Chondrocyte (in vitro differentiated cells): ENCODE results near the gene ZFP90. TPM values are rescaled to one million over a fixed set of nuclear protein-coding genes. Genes with fewer than 3 reads are reported as not detected.
"Not testable (repeated sequence)": the region's sequence is repeated elsewhere in the genome, so short reads cannot be mapped to it uniquely, and the experiment has no call there.

Source experiments
- DNase-seq: peaks from one replicate; pipeline ENCODE4 v3.0.0; 2021; ENCODE audit warnings: mixed read lengths, low spot score
- H3K27ac Mint-ChIP-seq: one replicate; pipeline ENCODE4 v1.8.0; 2021; ENCODE audit warnings: mild to moderate bottlenecking, moderate library complexity, mixed read lengths; ENCODE audit not compliant: unreplicated experiment
- H3K27me3 Mint-ChIP-seq: 2 replicates; pipeline ENCODE4 v1.8.0; 2021; ENCODE audit warnings: low read depth, mixed read lengths
- H3K36me3 Mint-ChIP-seq: 2 replicates; pipeline ENCODE4 v1.8.0; 2021; ENCODE audit warnings: low read depth, mixed read lengths
- H3K4me1 Mint-ChIP-seq: 2 replicates; pipeline ENCODE4 v1.8.0; 2021; ENCODE audit warnings: low read depth, mild to moderate bottlenecking, mixed read lengths
- H3K4me3 Mint-ChIP-seq: one replicate; pipeline ENCODE4 v1.8.0; 2021; ENCODE audit warnings: mild to moderate bottlenecking, moderate library complexity, mixed read lengths; ENCODE audit not compliant: unreplicated experiment
- H3K9me3 Mint-ChIP-seq: 2 replicates; pipeline ENCODE4 v1.8.0; 2021; ENCODE audit warnings: low read depth, mixed read lengths
- CTCF ChIP-seq: fragments of 200-600 bp; sonication (generic); IDR thresholded peaks from 2 replicates; pipeline ENCODE4 v1.5.0; 2021; ENCODE audit warnings: antibody characterized with exemption, mild to moderate bottlenecking, moderate library complexity
- total RNA-seq: library from RNA; stranded (reverse); gene quantifications from 3 replicates; pipeline ENCODE4 v1.2.1, GENCODE V29; 2021

ZFP90 gene
- total RNA-seq, 1 donor from 2014 or later, result 29.7 TPM

GRCh38 chr16:68492543-68493411 is 46.3 kb upstream of the ZFP90 start:
- Mint-ChIP-seq H3K4me1 (no peaks in the 10 kb centered on the region), H3K27me3 (peaks cover 4% of the 10 kb centered on the region), H3K4me3 (no peak overlapping the region), H3K9me3 (no peaks in the 10 kb centered on the region), H3K27ac (no peak overlapping the region), H3K36me3 (no peaks in the 10 kb centered on the region)
- no peak for TF ChIP-seq CTCF
- peak; percentile 73 for DNase-seq

DNA sequence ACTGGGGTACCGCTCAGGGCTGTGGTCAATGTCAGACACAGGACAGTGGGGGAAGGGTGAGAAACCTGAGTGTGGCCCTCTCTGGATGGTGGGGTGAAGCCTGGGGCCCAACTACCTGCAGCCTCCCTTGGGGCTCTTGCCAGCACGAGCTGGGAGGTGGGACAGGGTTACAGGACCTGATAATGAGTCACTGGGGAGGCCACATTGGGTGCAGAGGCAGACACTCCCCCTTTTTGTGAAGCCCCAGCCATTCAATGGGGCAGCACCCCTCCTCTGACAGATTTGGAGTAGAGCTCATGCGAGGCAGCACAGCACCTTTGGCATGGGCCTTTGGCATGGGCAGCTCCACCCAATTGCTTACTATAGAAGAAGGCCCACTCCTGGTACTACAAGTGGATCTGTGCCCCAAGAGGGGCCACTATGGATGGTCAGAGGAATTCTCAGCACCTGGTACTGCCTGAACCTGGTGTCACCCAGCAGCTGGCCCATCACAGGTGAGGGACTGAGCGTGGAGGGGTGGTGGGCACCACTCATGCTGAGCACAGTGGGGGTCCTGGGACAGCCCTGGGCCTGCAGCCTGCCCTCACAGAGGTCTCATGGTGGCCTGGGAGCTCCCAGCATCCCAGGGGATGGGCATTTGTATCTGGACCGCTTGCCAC is 45.5 kb upstream of the ZFP90 start:
- Mint-ChIP-seq H3K9me3 (no peaks in the 10 kb centered on the region), H3K4me3 (no peak overlapping the region), H3K4me1 (no peaks in the 10 kb centered on the region), H3K36me3 (no peaks in the 10 kb centered on the region), H3K27me3 (peaks cover 4% of the 10 kb centered on the region), H3K27ac (no peak overlapping the region)
- DNase-seq, result peak; percentile 73
- TF ChIP-seq CTCF, result no peak

- not testable (repeated sequence) for H3K4me3 Mint-ChIP-seq, H3K27me3 Mint-ChIP-seq, H3K27ac Mint-ChIP-seq, H3K36me3 Mint-ChIP-seq, H3K4me1 Mint-ChIP-seq, H3K9me3 Mint-ChIP-seq
- peak; percentile 11 for DNase-seq
Observed at GRCh38 chr16:68494261-68494660, 44.8 kb upstream of the ZFP90 start.

- Mint-ChIP-seq H3K4me1 (no peaks in the 10 kb centered on the region), H3K4me3 (no peak overlapping the region), H3K27ac (no peak overlapping the region), H3K27me3 (peaks cover 4% of the 10 kb centered on the region), H3K36me3 (no peaks in the 10 kb centered on the region), H3K9me3 (no peaks in the 10 kb centered on the region)
- no peak for TF ChIP-seq CTCF
- DNase-seq, result no peak
Observed at GRCh38 chr16:68496689-68497088, 42.4 kb upstream of the ZFP90 start.

DNA sequence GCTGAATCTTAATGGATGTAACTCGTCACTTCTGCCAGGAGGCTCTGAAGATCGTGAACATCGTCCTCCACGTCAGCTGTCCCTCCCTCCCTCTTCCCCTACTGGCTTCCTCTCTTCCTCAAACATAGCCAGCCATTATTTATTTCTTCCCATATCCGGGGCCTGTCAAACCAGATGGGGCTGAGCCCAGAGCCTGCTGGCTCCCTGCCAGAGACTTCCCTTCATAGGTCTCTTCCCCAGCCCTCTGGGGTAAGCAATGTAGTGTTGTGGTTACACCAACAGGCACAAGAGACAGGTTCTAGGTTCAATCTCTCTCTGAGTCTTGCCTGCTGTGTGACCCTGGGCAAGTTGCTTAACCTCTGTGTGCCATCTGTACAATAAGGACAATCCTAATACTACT is 40.1 kb upstream of the ZFP90 start:
- Mint-ChIP-seq H3K27ac (no peak overlapping the region), H3K9me3 (no peaks in the 10 kb centered on the region), H3K4me3 (no peak overlapping the region), H3K27me3 (peaks cover 5% of the 10 kb centered on the region), H3K36me3 (no peaks in the 10 kb centered on the region), H3K4me1 (no peaks in the 10 kb centered on the region)
- no peak for DNase-seq
- no peak for TF ChIP-seq CTCF
